ENCODE measurements around the gene RUBCNL. TPM values are rescaled to one million over a fixed set of nuclear protein-coding genes. Genes with fewer than 3 reads are reported as not detected.

The RUBCNL gene
- total RNA-seq, 4 donors from 2014 or later: 0.94 to 12.7 (median 5.5) TPM

- no peak for TF ChIP-seq CTCF (IDR thresholded peaks at IDR 0.05; ENCODE audit: low read depth)
Observed at GRCh38 chr13:46382224-46382623, 4.8 kb downstream of the RUBCNL start.

GRCh38 chr13:46380242-46380641, 6.8 kb downstream of the RUBCNL start:
- TF ChIP-seq CTCF (IDR thresholded peaks at IDR 0.05; ENCODE audit: low read depth): no peak

GRCh38 chr13:46379611-46380010, 7.4 kb downstream of the RUBCNL start:
- TF ChIP-seq CTCF (IDR thresholded peaks at IDR 0.05; ENCODE audit: low read depth): no peak

GRCh38 chr13:46378411-46378810, 8.6 kb downstream of the RUBCNL start:
- TF ChIP-seq CTCF (IDR thresholded peaks at IDR 0.05; ENCODE audit: low read depth): no peak

GRCh38 chr13:46377554-46377953, 9.5 kb downstream of the RUBCNL start:
- TF ChIP-seq CTCF (IDR thresholded peaks at IDR 0.05; ENCODE audit: low read depth): no peak

GRCh38 chr13:46374710-46375109, 12.3 kb downstream of the RUBCNL start:
- TF ChIP-seq CTCF (IDR thresholded peaks at IDR 0.05; ENCODE audit: low read depth): no peak

GRCh38 chr13:46373623-46374022, 13.4 kb downstream of the RUBCNL start:
- TF ChIP-seq CTCF (IDR thresholded peaks at IDR 0.05; ENCODE audit: low read depth): no peak
